DMS153 (cell line): ENCODE data around the gene OR4D1.

ENCODE experiments used
- DNase-seq: peaks from one replicate; lab custom pipeline; 2025; lab: John Stamatoyannopoulos, UW

The OR4D1 gene

DNA sequence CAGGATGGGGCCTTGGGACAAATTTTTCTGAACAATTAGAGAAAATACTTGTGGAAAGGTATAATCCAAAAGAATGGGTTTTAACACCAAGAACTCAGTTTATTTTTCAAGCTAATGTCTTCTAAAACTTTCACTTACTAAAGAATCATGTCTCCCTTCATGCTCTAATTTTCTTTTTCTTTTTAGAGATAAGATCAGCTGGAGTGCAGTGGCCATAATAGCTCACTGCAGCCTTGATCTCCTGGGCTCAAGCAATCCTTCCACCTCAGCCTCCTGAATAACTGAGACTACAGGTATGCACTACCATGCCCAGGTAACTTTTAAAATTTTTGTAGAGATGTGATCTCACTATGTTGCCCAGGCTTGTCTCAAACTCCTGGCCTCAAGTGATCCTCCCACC, 5.5 kb downstream of the OR4D1 start:
- DNase-seq: no peak

DNA sequence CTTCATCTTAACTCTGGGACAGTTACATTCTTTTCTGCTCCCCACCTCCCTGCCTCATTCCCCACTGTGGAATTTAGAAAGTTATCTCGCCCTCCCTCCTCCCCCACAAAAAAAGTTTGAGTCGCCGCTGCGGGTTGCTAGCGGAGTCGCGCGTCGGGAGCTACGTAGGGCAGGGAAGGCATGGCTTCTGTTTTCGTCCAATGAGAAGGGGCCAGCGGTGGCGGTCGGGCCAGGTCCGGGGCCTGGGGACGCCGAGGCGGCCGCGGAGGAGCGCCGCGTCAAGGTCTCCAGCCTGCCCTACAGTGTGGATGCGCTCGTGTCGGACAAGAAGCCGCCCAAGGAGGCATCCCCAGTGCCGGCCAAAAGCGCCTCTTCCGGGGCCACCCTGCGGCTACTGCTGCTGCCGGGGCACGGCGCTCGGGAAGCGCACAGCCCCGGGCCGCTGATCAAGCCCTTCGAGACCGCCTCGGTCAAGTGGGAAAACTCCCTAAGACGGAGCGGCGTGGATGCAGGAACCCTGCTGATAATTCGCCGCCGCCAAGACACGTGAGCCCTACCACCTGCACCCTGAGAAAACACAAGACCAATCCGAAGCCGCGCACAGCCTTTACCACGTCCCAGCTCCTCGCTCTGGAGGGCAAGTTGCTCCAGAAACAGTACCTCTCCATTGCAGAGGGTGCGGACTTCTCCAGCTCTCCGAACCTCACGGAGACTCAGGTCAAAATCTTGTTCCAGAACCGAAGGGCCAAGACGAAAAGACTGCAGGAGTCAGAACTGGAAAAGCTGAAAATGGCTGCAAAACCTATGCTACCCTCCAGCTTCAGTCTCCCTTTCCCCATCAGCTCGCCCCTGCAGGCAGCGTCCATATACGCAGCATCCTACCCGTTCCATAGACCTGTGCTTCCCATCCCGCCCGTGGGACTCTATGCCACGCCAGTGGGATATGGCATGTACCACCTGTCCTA, 8.9 kb downstream of the OR4D1 start:
- DNase-seq: no peak

DNA sequence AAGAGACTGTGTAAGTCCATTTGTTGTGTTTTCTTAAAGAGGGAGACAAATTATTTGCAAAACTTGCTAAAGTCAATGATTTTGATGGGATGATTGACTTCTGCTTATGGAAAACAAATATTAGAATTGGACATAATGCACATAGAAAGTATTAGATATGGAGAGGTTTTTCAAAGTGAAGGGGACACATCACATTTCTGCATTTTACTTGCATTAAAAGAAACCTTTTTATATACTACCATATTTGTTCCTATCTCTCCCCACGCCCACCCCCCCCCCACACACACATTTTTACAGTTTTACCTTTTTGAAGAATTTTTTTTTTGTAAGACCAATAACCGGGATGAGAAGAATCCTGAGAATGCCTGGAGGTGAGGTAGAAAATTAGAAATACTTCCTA, 10.0 kb downstream of the OR4D1 start:
- no peak for DNase-seq

DNA sequence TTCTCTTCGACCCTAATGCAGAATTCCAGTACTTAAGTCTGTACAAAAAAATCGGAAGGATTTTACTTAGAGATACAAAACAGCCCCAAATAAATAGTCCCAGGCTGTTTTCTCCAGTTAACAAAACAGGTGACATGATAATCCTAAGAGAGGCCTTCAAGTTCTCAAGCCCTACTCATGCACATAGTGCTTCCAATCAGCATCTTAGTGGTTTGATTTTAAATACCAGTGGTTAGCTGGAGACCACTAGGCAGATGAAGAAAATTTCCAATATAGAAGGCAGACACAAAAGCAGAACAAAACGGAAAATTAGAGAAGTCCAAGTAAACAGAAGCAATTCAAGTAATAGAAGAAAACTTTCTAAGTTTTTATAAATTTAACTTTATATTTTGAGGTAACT, 13.4 kb downstream of the OR4D1 start:
- DNase-seq: no peak

DNA sequence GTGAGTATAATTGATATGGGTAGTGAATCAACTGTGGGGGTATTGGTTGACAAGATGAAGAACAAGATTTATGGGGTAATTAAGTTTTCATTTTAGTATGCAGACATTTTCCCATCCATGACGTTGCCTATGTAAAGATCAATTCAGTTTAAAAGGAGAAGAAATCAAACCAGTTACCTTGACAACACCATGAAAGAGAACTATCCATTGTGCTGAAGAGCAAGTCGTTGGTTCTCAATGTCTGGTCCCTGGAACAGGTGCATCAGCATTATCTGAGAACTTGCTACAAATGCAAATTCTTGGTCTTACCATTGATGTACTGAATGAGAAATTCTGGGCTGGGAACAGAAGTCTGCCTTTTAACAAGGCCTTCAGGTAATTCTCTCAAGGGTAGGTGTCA, 17.8 kb downstream of the OR4D1 start:
- DNase-seq: no peak

DNA sequence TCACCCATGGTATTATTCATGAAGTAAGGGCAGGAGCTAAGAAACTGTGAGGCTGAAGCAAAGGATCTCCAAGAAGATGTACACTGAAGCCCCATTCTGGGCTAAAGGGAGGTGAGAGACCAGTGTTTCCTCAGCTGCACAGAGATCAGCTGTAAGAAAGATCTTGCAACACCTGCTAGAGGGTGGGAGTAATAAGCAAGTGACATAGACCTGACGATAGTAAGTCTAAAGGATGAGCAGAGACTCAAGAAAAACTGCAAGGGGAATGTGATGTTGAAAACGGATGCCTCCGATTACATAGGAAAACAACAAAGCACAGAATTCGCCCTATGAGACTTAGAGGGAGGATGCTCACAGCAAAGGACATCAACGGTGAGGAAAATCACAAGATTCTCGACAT, 18.5 kb downstream of the OR4D1 start, which contains the start of gene OR4D2:
TSS of gene OR4D2 (plus strand) at position 301 of the 400 bp plus-strand sequence. CDS start 2,674 bp downstream, outside the sequence.
- no peak for DNase-seq

DNA sequence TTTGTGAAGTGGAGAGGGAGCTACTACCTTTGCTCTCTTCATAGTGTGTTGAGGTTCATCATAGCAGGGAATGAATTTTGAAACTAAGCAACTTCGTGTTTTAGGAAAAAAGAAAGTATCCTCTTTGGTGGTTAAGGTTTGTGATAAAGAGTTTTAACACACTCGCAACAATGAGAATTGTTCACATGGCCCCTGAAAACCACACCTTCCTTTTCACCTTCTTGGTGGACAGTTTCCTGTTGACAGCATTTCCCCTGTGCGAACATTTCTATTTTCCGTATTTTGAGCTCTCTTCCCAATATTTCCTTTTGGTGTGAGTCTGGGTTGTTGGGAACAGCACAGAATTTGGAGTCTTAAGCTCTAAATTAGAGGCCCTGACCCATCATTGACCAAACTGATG, 22.4 kb downstream of the OR4D1 start:
- no peak for DNase-seq

DNA sequence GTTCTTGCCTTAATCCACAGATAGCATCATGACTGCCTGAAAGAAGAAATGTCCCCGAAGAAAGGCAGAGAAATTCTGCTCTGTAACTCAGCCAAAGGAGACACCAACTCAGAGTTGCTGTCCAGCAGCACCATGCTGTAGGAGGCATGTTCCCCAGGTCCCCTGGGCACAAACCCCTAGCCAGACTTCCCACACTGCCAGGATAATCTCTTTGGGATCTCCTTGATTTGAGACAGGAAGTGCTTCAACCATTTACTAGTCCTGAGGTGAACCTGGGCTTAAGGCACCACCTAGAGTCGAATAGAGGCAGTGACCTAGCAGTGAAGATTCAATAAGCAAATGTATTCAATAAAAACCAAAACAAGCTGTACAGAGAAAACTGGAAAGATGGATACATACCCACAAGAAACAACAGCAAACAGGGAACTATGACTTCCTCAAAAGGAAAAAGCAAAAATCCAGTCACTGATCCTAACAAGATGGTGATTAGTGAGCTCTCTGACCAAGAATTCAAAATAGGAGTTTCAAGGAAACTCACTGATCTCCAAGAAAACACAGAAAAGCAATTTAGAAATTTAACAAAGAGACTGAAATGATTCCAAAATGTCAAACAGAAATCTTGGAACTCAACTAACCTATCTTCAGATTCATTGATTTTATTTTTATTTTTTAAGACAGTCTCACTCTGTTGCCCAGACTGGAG, 24.3 kb downstream of the OR4D1 start:
- peak; percentile 10 for DNase-seq

DNA sequence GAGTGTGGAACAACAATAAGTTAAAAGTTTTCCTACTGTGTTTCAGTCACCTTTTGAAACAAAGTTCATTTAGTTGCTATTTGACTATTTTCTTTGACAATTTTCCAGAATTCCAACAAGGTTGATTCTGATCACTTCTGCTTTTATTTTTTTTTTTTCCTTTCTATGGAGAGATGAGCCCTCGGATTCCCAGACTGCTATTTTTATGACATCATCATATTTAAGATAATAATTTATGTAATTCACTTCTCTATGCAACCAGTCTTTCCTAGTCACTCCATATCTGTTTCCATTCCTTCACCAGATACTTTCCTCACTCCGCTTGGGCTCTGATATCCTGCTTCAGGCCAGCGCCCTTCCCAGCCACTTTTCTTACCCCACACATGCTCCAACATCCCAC, 26.7 kb downstream of the OR4D1 start:
- no peak for DNase-seq

DNA sequence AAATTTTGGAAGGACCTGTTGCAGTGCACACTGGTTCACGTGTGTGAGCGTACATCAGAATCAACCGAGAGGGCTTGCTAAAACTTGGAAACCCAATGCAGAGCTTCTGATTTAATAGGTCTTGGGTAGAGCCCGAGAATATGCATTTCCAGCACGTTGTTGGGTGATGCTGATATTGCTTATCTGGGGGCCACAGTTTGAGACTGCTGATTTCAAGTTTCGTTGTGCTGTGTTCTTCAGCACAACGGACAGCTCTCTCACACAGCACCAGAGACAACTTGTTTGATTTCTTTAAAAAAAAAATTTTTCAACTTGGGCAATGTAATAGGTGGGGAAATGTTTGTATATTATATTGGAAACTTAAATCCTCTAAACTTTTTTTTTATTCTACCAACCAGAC, 28.0 kb downstream of the OR4D1 start:
- no peak for DNase-seq

DNA sequence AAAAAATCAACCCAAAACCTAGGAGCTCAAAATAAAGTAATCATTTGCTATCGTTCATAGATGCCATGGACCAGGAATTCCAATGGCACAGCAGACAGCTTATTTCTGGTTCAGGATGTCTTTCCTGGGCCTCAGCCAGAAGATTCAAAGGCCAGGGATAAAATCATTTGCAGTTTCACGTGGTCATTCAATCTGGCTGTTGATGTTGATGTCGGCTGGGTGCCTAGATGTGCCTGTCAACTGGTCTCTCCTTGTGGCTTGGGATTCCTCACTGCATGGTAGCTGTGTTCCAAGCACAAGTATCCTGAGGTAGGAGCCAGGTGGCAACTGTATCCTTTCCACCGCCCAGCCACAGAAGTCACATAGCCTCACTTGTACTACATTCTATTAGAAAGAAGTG, 33.6 kb downstream of the OR4D1 start:
- no peak for DNase-seq

DNA sequence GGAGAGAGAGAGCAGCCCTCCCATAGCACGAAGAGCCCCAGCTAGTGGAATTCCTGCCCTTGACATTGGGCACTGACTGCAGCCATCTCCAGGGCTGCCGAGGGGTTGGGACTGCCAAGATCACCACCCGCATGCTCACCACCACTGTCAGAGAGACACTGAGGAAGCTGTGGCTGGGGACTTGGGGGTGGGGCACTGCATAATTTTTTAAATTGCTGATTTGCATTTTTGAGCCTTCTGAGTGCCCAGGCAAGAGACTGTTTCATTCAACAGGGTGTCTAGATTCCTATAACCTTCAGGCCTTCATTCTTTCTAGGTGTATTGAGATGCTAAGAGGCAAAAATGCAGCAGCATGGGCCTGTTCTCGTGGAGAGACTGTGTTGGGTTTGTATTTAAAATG, 35.3 kb downstream of the OR4D1 start:
- no peak for DNase-seq

DNA sequence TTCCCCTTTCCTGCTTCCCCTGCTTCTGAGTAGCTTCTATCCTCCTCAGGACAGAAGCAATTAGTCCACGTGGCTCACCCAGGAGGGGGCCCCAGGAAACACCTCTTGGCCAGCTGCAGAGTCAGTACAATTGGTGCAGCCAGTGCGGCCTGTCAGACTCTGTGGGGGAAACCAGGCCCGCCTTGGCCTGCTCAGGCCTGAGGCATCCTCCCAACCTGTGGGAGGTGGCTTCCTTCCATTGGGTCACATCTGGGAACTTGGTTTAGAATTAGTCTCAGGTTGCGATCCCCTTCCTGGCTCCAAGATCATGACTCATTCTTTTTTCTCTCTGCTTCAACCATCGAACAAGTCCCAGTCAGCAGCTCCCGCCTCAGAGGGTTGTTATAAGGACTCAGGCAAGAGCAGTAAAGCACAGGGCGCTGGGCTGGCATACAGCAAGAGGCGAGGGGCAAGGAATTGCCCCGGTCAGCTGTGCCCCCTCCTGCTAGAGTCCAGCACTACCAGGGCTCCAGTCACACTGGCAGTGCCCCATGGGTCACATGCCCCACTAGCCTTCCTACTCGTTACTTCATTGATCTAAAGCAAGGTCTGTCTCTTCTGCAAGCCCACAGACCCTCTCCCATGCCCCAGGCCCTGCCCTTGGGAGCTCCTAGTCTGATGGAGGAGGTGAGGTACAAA, 36.3 kb downstream of the OR4D1 start:
- DNase-seq: no peak

DNA sequence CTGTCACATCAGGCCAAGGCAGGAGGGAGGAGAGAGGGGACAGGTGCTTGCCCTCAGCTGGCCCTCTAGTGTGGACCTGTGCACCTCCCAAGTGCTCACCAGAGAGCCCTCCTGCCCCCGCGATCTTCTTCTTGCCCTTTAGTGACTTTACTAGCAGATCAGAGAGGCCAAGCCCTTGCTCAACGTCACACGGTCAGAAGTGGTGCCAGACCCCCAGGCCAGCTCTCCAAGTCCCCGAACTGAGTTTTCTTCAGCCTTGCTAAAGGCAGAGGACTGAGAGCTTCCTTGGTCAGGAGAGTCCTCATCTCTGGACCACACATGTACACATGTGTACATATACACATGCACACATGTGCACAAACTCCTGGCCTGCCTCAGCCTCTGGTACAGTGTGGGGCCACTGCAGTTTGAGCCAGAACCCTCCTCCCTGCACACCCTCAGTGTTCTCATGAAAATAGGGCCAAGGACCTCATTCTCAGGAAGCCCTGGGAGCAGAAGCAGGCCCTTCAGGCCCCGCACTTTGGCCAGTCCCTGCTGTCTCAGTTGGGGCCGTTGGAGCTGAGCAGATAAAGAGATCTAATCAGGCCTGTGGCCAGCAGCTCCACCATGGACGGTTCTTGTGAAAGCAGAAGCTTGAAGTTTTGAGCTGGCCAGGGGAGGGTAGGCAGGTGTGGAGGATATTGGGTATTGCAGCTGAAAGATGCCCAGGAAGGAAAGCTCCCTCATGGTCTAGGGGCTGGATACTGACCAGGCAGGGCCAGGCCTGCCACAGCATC, 37.0 kb downstream of the OR4D1 start:
- no peak for DNase-seq

DNA sequence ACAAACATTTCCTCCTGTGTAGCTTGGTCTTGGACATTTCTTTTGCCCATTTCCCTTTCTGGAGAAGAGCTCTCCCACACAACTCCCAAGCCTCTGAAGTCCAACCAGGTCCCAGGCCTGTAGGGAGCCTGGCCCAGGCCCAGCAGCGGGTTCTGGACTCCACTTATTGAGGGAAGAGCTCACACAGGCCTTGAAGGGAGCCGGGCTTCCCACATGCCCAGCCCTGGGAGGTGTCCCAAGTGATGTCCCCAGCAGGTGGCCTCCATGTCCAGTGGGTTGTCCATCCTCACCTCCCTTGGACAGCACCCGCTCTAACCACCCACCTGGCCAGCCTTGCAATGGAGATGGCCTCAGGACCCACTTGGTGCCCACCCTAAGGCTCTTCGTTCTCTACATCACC, 38.4 kb downstream of the OR4D1 start:
- no peak for DNase-seq

DNA sequence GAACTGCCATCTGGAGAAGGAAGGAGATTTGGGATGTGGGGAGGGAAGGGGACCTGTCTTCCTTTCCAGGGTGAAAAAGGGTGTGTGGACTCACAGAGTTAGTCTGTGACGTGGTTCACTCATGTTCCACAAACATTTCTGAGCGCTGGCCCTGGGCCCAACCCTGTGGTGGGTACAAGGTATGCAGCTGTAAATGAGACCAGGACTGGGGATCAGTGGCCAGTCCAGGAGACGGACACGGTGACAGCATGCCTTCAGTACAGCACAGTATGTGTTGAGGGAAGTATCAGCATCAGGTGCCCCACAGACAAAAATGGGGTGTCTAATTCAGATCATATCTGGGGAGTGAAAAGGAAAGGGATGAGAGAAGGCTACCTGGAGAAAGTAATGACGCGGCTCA, 38.9 kb downstream of the OR4D1 start:
- DNase-seq: no peak

DNA sequence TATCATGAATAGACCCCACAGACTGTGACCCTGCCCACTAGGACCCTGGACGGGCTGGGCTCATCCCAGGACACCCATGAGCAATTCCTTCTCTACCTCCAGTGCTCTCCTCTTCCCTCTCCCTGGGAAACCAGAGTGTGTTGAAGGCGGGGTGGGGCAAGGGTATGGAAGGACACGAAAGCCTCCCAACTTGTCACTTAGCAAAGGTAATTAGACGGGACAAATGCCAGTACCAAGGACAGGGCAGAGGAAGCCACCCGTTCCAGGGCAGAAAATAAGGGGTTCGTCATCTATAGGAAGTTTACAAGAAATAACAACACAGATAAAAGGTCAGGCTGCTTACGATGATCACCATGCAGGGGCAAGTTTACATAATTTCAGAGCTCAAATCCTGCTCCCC, 39.5 kb downstream of the OR4D1 start:
- no peak for DNase-seq

DNA sequence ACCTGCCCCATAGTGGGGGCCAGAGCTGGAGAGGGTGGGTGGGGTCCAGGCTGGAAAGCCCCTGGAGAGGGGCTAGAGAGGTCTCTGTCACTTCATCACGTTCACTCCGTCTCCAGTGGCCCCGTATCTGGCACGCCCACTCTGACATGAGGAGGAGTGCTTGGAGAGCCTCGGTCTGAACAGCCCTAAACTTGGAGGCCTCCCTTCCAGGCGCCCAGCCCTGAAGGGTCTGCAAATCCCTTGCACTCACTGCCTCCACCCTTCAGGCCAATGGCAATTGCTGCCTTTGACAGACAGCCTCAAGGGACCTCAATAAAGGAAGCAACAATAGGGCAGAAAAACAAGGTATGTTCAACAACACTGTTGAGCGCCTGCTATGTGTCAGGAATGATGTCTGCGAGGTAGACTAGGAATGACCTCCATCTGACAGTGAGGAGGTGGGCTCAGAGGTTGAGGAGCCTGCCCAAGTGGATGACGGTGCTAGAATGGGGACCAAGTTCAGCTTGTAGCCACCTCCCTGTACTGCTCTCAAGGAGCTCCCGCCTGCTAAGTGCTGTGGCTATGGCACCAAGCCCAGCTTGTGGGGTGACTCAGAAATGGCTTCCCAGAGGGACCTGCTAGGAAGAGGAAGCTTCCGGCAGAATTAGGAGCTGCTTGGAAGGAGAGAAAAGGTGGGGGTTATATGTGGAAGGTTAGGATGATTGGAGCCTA, 41.4 kb downstream of the OR4D1 start:
- DNase-seq: peak; percentile 11

DNA sequence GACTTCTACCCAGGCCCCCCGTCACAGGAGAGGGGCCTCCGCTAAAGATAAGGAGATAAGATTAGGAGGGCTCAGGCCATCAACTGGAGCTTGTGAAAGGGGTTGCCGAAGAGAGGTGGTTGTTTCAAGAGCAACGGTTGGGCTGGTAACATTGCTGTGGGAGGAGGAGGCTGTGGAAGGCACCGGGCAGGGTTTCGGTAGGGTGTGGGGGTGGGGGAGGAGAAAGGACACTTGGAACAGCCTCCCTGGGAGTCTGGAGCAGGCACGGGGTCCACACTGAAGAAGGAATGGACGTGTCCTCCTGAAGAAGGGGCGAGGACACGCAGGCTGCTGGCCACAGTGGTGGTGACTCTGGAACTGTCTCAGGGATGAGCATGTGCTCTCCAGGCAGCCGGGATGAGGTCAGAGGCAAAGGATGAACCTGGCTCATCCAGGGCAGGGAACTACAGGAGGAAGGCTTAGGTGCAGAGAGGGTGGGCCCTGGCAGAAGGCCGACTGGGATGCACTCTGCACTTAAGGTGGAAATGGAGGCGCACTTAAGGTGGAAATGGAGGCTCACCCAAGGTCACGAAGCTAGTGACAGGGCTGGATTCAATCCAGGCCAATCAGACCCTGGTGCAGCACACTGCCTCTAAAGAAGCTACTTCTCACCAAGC, 43.2 kb downstream of the OR4D1 start:
- DNase-seq: no peak

DNA sequence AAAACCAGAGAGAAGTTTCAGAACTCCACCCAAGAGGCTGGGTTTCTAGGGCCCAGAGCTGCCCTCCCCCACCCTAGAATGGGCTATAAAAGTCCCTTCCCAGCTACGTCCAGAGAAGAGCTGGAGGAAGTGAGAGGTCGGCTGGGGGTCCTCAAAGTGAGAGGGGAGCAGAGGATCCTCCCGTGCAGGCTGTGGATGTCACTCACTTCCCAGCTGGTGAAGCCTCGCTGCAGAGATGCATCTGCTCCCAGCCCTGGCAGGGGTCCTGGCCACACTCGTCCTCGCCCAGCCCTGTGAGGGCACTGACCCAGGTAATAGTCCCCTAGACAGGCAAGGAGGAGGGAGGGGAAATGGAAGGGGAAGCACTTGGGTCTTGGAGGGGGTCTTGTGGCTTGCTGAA, 44.4 kb downstream of the OR4D1 start, which contains the start of gene EPX:
TSS of gene EPX (plus strand) at position 115 of the 400 bp plus-strand sequence. CDS start at position 236, 121 bp downstream.
- no peak for DNase-seq
